Middle frontal gyrus (tissue), 1 donor: ENCODE results near the gene ADORA2B.
"Not testable (repeated sequence)": the region's sequence is repeated elsewhere in the genome, so short reads cannot be mapped to it uniquely, and the experiment has no call there.

ENCODE experiments used
- DNase-seq: peaks from one replicate; pipeline ENCODE4 v3.0.0-alpha.2; 2015; ENCODE audit warnings: low spot score; ENCODE audit errors: extremely low spot score

The ADORA2B gene

DNA sequence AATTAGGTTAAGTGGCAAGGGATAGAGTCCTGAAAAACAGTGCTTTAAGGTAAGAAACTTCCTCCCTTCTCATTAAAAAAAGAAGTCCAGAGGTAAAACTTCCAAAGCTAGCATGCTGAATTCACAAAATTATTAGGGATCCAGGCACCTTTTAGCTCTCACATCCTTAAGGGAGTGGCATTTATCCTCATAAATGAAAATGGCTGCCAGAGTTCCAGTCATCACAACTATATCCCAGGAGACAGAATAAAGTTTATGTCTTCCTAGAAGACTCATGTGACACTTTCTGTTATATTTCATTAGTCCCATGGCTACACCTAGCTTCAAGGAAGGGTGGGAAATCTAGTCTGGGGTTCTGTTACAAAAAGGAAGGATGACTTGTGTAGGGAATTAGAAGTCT, 23.3 kb upstream of the ADORA2B start:
- no peak for DNase-seq

DNA sequence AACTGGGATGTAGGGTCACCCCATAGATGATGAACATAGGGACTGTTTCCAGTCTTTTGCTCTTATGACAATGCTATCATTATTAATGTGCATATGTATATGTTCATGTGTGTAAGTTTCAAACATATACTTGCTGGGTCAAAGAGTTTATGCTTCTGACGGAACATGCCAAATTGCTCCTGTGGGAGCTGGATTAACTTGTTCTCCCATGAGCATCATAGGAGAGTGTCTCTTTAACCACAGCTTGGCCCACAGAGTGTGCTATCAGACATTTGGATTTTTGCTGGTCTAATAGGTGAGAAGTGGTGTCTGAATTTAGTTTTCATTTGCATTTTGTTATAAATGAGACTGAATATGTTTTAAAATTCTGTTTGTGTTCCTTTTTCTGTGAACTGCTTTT, 22.3 kb upstream of the ADORA2B start:
- DNase-seq: no peak

DNA sequence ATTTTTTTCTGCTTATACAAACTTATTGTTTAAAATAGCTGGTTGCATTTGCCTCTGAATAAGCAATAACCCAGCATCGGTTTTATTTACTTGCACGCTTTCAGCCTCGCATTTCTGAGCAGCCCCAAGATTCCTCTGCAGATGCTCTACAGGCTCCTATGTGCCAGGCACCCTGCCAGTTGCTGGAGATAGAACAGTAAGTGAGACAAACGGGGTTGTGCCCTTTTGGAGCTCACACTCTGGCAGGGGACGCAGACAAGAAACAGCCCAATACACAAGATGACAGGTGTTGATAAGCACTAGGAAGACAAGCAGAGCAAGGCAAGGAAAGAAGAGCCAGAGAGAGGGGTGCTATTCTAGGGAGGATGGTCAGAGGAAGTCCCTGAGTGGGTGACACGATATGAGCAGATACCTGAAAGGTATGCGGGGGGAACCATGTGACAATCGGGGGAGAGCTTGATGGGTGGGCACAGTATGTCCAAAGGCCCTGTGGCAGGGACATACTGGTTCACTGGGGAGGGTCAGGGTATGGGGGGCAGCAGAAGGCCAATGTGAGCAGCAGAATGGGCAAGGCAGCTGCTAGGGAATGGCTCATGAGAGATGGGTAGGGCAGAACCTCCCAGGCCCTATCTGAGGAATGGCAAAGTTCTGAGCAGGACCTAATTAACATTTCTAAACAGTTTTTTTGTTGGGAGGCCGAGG, 18.7 kb upstream of the ADORA2B start:
- no peak for DNase-seq

DNA sequence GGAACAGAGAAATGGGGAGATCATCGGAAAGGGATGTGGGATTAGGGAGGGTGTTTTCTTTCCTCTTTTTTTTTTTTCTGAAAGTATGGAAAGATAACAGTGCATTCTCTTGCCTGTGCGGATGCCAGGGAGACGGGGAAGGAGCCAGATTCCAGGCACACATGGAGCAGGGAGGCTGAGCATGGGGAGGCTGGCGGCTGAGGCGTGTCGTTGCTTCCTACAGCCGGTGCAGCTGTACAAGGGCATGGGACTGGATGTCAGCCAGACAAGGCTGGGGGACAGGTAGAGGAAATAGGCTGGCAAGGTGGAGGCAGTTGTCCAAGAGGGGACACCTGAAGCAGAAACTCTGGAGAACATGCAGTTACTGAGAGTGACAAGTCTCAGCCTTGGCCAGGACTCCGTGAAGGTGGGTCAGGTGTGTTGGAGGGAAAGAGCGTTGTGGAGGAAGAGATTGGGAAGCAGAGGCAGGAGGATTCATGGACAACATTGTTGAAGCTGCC, 16.6 kb upstream of the ADORA2B start:
- DNase-seq: no peak

DNA sequence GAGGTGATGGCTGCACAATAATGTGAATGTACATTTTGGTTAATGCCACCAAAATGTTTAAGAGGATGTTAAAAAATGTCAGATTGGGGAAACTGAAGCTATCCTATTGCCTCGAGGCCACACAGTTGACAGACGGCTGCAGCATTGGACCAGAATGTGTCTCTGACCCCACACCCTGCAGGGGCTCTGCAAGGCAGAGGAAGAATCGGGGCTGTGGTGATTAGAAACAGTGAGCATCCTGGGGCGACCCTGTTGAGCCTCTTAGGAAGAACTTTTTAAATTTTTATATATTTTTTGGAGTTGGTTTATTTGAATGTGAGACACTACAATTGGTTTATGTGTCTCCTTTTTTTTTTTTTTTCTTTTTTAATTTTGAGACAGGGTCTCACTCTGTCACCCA, 15.0 kb upstream of the ADORA2B start:
- no peak for DNase-seq

DNA sequence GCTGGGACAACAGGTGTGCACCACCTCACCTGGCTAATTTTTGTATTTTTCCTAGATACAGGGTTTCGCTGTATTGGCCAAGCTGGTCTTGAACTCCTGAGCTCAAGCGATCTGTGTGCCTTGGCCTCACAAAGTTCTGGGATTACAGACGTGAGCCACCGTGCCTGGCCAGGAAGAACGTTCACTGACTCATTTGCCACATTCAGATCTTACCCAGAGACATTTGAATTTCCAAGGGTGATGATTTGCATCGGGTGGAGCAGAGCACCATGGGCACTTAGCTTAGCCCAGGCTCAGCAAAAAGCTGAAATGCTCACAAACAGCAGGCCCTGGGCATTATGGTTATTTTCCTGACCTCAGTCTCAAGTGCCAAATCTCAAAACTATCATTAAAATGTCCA, 14.5 kb upstream of the ADORA2B start:
- DNase-seq: no peak

DNA sequence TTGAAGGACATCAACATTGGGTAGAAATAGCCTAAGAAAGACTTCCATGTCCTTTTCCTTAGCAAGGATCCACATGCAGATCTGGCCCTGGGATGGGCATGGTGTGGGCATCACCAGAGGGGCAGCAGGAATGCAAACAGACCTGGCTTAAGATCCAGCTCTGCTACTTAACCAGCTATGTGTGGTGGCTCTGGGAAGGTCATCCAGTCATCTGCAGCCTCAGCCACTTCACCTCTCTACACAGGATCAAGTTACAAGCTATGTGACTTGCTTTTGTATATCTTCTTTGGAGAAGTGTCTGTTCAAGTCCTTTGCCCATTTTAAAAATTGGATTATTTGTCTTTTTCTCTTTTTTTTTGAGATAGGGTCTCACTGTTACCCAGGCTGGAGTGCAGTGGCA, 13.5 kb upstream of the ADORA2B start:
- DNase-seq: no peak

DNA sequence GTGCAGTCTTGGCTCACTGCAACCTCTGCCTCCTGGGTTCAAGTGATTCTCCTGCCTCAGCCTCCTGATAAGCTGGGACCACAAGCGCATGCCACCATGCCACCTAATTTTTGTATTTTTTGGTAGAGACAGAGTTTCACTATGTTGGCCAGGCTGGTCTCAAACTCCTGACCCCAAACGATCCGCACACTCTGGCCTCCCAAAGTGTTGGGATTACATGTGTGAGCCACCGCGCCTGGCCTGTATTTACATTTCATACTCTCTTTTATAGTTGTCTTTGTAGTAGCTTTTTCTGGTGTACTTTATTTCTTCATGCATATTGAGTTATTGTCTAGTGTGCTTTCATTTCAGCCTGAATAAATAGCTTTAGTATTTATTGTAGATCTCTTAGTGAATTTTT, 10.1 kb upstream of the ADORA2B start:
- DNase-seq: no peak

DNA sequence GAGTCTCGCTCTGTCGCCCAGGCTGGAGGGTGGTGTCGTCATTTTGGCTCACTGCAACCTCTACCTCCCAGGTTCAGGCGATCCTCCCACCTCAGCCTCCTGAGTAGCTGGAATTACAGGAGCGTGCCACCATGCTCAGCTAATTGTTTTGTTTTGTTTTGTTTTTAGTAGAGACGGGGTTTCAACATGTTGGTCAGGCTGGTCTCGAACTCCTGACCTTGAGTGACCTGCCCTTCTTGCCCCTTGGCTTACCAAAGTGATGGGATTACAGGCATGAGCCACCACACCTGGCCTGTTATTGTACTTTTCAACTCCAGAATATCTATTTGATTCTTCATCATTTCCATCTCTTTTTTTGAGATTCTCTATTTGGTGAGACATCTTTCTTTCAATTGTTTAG, 9.0 kb upstream of the ADORA2B start:
- DNase-seq: no peak

DNA sequence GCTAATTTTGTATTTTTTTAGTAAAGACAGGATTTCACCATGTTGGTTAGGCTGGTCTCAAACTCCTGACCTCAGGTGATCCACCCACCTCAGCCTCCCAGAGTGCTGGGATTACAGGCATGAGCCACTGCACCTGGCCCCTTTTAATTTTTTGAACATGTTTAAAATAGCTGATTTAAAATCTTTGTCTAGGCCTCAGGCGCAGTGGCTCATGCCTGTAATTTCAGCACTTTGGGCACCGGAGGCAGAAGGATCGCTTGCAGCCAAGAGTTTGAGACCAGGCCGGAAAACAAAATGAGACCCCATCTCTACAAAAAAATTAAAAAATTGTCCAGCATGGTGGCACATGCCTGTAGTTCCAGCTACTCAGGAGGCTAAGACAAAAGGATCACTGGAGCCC, 8.4 kb upstream of the ADORA2B start:
- not testable (repeated sequence) for DNase-seq

DNA sequence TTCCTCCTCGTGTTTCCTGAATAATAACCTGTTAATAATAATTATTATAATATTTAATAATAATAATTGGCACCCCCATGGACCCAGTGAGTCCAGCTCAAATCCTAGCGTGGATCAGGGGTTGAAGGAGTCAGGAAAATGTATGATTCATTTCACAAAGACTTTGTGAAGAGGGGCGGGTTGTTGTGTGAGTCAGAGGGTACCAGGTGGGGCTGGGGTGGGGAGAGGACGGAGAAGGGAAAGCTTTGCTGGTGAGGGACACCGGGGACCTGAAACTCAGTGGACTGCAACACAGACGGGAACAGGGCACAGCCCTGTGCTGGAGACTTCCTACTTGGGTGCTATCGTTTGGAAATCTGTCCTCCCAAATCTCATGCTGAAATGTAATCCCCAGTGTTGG, 3.1 kb upstream of the ADORA2B start:
- DNase-seq: no peak

DNA sequence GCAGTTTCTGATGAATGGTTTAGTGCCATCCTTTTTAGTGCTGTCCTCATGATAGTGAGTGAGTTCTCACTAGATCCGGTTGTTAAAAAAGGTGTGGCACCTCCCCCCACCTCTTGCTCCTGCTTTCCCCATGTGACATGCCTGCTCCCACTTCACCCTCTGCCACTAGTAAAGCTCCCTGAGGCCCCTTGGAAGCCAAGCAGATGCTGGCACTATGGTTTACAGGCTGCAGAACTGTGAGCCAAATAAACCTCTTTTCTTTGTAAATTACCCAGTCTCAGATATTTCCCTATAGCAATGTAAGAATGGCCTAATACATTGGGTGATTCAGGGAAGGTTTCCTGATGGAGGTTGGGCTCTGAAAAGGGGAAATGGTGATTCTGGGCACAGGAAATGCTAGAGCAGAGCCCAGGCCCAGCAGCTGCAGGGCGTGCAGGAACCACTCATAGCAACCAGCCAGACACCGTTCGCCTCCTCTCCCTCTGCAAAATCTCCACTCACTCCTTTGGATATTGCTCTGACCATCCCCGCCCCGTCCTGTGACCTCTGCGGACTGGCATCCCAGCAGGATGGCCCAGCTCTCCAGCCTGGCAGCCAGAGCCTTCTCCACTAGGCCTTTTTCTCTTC, 2.6 kb upstream of the ADORA2B start:
- DNase-seq: no peak

DNA sequence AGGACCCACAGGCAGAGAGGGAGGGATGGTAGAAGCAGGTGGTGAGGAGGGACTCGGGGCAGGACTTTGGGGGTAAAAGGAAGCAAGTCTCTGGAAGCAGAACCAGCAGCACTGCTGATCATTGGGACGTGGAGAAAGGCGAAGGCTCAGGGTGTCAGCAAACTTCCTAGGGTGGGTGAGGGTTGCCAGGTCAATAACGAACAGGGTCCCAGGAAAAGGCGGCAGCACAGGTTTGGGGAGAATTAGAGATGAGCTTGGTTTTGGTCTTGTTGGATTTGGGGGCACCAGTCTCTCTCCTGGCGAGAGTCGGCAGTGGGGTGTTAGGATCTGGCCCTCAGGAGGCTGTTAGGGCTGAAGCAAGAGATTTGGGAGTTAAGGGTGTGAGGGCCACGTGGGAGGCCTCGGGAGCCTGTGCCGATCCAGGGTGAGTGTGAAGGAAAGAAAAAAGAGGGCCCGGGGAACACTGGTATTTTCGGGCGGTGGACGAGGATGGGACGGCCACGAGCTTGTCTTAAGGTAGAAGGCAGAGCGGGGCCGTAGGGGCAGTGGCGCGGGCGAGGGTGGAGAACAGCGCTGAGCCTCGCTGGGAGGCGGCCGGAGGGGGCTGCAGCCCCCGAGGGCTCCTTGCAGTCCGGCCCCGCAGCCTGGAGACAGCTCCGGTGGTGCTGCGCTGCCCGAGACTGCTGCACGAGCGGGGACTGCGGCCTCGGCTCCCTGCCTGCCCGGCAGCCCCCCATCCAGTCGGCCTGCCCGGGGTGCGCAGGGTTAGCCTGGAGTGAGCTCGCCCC, 765 bp upstream of the ADORA2B start:
- no peak for DNase-seq

DNA sequence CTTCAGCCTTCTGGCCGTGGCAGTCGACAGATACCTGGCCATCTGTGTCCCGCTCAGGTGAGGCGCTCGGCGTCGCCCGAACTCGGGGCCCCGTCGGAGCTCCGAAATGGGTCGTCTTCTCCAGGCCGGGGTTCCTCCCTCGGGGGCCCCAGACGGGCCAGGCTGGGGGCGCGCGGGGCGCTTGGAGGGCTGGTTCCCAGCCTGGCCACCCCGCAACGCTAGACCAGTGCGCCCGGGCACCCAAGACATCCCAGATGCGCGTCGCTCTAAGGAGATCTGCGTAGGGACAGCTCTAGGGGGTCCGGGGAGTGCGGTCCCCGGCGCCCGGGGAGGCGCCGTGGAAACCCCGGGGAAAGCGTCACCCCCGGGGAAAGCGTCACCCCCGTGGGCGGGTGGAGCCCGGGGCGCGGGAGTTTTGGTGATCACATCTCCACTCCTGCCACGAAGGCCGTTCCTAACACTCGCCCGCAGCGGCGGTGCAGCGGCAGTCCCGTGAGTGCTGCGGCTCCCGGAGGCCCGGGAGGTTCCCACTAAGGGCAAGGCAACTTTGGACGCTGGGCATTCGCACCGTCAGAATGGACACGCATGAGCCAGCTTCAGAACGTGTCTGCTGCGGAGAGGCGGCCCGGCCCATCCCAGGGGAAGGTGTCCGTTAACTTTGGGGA, 729 bp downstream of the ADORA2B start:
- no peak for DNase-seq

DNA sequence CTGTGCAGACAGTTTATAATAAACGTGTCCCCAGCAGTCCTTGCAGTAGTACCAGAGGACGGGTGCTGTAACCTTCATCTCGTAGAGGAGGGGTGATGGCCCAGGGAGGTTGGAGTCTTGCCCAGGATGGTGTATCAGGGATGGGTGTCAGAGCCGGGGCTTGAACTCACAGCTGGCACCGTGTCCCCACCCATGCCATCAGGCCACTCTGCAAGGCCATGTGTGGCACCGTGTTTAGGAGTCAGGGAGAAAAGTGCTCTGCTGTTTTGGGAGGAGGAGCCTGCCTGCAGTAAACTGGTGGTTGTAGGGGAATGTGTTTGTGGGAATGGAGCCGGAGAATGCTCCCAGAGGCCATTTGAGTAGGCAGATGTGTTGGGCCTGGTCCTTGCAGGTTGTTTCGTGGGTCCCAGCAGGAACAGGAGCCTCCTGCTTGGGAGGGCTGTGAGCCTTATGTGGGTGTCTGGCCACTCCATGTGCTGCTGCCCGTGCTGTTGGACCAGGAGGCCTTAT, 1.7 kb downstream of the ADORA2B start:
- DNase-seq: no peak

DNA sequence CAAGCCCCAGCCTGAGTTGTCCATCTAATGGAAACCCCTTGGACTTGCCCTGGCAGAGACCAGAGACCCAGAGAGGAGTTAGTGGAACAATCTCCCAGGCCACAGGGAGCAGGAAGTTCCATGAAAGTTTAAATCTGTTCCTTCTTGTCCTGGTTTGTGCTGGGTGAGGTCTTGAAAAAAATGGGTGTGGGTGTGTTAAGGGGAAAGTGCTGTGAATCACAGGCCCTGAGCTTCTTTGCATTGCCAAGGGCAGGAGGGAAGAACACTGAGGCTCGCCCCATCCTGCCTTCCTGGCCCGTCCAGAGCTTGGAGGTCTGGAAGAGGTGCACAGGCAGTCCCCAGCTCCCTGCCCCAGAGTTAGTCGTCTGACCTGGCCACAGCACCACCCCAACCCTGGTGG, 2.3 kb downstream of the ADORA2B start:
- DNase-seq: no peak

DNA sequence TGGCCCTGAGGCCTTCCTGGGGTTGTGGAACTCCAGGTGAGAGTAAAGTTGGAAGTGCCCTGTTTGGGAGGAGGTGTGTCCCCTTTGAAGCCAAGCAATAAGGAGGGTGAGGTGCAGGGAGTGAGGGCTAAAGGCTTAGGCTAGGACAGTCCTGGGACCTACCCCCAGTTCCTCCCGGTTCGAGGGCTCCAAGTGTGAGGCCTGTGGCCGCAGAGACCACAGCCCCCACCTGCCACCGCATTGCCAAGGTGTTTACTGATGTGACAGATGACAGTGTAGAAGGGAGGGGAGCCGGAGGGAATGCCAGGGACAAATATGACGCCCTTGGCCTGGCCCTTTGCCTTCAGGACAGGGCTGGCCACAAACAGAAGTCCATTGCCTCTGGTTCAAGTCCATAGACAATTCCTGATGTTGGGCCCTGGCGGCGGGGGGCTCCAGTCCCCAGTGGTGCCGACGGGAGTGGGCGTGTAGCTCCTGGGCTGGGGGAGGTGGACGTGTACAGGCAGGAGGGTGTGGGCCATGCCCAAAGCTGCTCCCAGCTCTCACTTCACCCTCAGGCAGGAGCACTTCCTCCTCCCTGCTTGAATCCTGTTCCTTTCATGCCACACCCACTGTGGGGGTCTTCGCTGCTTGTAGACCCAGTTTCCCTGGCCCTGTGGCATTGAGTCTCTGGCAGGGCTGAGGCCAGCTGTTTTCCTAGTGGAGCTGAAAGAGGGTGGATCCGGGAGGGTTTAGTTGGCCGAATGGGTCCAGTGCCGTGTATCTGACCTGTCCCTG, 3.2 kb downstream of the ADORA2B start:
- no peak for DNase-seq

DNA sequence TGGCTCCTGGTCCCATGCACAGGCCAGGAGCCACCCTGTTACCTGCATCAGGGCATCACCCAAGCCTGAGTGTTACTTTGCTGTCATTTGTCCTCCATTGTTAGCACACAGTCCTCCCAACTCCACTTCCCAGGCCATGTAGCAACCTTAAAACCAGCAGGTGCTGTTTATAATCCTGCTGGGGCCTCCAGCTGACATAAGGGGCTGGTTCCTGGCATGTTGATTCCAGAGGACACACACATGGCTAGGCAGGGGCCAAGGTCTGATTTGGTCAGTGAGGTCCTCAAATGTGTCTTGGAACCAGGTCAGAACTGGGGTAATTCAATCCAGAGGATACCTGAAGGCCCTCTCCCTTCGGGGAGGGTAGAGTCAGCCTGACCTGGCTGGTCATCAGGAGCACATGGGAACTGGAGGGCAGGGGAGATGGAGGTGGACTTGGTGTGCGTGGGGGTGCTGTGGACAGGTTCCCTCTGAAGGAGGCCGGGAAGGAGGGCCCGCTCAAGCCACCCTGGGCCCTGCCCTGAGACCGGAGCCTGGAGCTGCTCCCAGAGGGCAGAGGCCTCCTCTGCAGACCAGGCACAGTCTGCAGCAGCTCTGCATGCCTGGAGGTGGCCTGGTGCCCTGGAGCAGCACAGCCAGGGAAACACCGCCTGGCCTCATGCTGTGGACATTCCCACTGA, 6.6 kb downstream of the ADORA2B start:
- no peak for DNase-seq

DNA sequence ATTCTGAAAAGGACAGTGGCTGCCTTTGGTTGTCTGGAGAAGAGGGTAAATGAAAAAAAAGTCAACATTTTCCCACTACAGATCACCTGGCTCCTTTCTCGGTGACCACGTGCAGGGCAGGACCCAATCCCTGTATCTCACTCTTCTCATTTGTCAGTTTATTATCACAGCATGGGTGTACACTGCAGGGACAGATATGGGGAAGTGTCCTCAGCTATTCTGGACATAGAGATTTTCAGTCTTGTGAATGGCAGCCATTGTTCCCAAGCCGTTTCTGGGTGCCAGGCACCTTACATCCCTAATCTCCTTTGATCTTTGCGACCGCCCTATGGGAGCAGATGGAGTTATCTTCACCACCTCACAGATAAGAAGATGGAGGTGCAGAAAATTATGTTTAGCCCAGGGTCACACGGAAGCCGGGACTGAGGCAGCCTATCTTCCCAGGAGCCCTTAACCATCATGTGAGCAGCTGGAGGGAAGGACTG, 7.2 kb downstream of the ADORA2B start:
- DNase-seq: no peak
